Activated naive CD8-positive, alpha-beta T cell treated with anti-CD3 and anti-CD28 coated beads for 36 hours (primary cell): ENCODE measurements around the gene ARID1B. TPM values are rescaled to one million over a fixed set of nuclear protein-coding genes. Genes with fewer than 3 reads are reported as not detected.

Experiments
- DNase-seq: peaks from one replicate; pipeline ENCODE4 v3.0.0; 2021
- H3K27ac Mint-ChIP-seq: one replicate; pipeline ENCODE4 v1.8.0; 2022; ENCODE audit warnings: mild to moderate bottlenecking, moderate library complexity, mixed read lengths
- H3K27me3 Mint-ChIP-seq: one replicate; pipeline ENCODE4 v1.8.0; 2022; ENCODE audit warnings: mild to moderate bottlenecking, mixed read lengths
- H3K36me3 Mint-ChIP-seq: one replicate; pipeline ENCODE4 v1.8.0; 2021; ENCODE audit warnings: mild to moderate bottlenecking, mixed read lengths
- H3K4me1 Mint-ChIP-seq: one replicate; pipeline ENCODE4 v1.8.0; 2021; ENCODE audit warnings: mixed read lengths
- H3K4me3 Mint-ChIP-seq: one replicate; pipeline ENCODE4 v1.8.0; 2022; ENCODE audit warnings: mild to moderate bottlenecking, moderate library complexity, mixed read lengths
- H3K9me3 Mint-ChIP-seq: one replicate; pipeline ENCODE4 v1.8.0; 2022; ENCODE audit warnings: mixed read lengths
- total RNA-seq, 2 experiments: library from RNA; stranded (reverse); gene quantifications; one replicate each; pipeline ENCODE4 v1.2.3, GENCODE V29; 2021

ARID1B gene
- total RNA-seq, 2 experiments from 2014 or later, result 40.6 to 41.5 TPM

GRCh38 chr6:156994215-156995076 is 217.3 kb downstream of the ARID1B start:
- Mint-ChIP-seq H3K27ac (no peak overlapping the region), H3K36me3 (no peaks in the 10 kb centered on the region)

GRCh38 chr6:156995502-156995901 is 218.3 kb downstream of the ARID1B start:
- Mint-ChIP-seq H3K36me3 (no peaks in the 10 kb centered on the region), H3K27me3 (no peaks in the 10 kb centered on the region), H3K4me3 (no peak overlapping the region), H3K4me1 (peaks cover 25% of the 10 kb centered on the region), H3K9me3 (no peaks in the 10 kb centered on the region), H3K27ac (no peak overlapping the region)
- DNase-seq, result no peak

More at GRCh38 chr6:156994215-156995076, 217.3 kb downstream of the ARID1B start:
- no peak overlapping the region for H3K4me3 Mint-ChIP-seq
- H3K4me1 Mint-ChIP-seq, result peaks cover 25% of the 10 kb centered on the region
- H3K9me3 Mint-ChIP-seq, result no peaks in the 10 kb centered on the region
- no peaks in the 10 kb centered on the region for H3K27me3 Mint-ChIP-seq
- DNase-seq, result no peak

GRCh38 chr6:156996265-156996664 is 219.1 kb downstream of the ARID1B start:
- no peak for DNase-seq
- no peak overlapping the region for H3K27ac Mint-ChIP-seq
- H3K4me1 Mint-ChIP-seq, result peaks cover 25% of the 10 kb centered on the region
- H3K36me3 Mint-ChIP-seq, result no peaks in the 10 kb centered on the region
- H3K27me3 Mint-ChIP-seq, result no peaks in the 10 kb centered on the region
- H3K9me3 Mint-ChIP-seq, result no peaks in the 10 kb centered on the region
- no peak overlapping the region for H3K4me3 Mint-ChIP-seq

- Mint-ChIP-seq H3K27ac (no peak overlapping the region), H3K27me3 (no peaks in the 10 kb centered on the region), H3K9me3 (no peaks in the 10 kb centered on the region), H3K4me3 (no peak overlapping the region), H3K36me3 (peaks cover 6% of the 10 kb centered on the region), H3K4me1 (peaks cover 21% of the 10 kb centered on the region)
- DNase-seq, result no peak
Measured at GRCh38 chr6:156998794-156999330, 221.7 kb downstream of the ARID1B start.

- H3K27ac Mint-ChIP-seq, result no peak overlapping the region
- peaks cover 6% of the 10 kb centered on the region for H3K36me3 Mint-ChIP-seq
- H3K27me3 Mint-ChIP-seq, result no peaks in the 10 kb centered on the region
- H3K9me3 Mint-ChIP-seq, result no peaks in the 10 kb centered on the region
- H3K4me1 Mint-ChIP-seq, result peaks cover 18% of the 10 kb centered on the region
- H3K4me3 Mint-ChIP-seq, result no peak overlapping the region
- no peak for DNase-seq
Measured at GRCh38 chr6:156999762-157000161, 222.6 kb downstream of the ARID1B start.

GRCh38 chr6:157001716-157002115 is 224.5 kb downstream of the ARID1B start:
- H3K9me3 Mint-ChIP-seq, result no peaks in the 10 kb centered on the region
- no peak overlapping the region for H3K4me3 Mint-ChIP-seq
- H3K27me3 Mint-ChIP-seq, result no peaks in the 10 kb centered on the region
- H3K4me1 Mint-ChIP-seq, result peaks cover 26% of the 10 kb centered on the region
- H3K27ac Mint-ChIP-seq, result no peak overlapping the region
- no peak for DNase-seq
- H3K36me3 Mint-ChIP-seq, result peaks cover 6% of the 10 kb centered on the region

- Mint-ChIP-seq H3K9me3 (no peaks in the 10 kb centered on the region), H3K4me1 (peaks cover 26% of the 10 kb centered on the region), H3K27me3 (no peaks in the 10 kb centered on the region), H3K36me3 (peaks cover 6% of the 10 kb centered on the region), H3K27ac (no peak overlapping the region), H3K4me3 (no peak overlapping the region)
- no peak for DNase-seq
Measured at GRCh38 chr6:157002774-157003173, 225.6 kb downstream of the ARID1B start.

- H3K36me3 Mint-ChIP-seq, result peaks cover 6% of the 10 kb centered on the region
- H3K27ac Mint-ChIP-seq, result no peak overlapping the region
- H3K4me3 Mint-ChIP-seq, result no peak overlapping the region
- peaks cover 34% of the 10 kb centered on the region for H3K4me1 Mint-ChIP-seq
- no peaks in the 10 kb centered on the region for H3K9me3 Mint-ChIP-seq
- no peak for DNase-seq
- H3K27me3 Mint-ChIP-seq, result no peaks in the 10 kb centered on the region
Measured at GRCh38 chr6:157005940-157006339, 228.8 kb downstream of the ARID1B start.

- Mint-ChIP-seq H3K27me3 (no peaks in the 10 kb centered on the region), H3K27ac (no peak overlapping the region), H3K4me1 (peaks cover 36% of the 10 kb centered on the region), H3K36me3 (no peaks in the 10 kb centered on the region), H3K9me3 (peaks cover 4% of the 10 kb centered on the region), H3K4me3 (no peak overlapping the region)
- no peak for DNase-seq
Measured at GRCh38 chr6:157008568-157008967, 231.4 kb downstream of the ARID1B start.

- Mint-ChIP-seq H3K27me3 (no peaks in the 10 kb centered on the region), H3K9me3 (peaks cover 4% of the 10 kb centered on the region), H3K36me3 (no peaks in the 10 kb centered on the region), H3K4me3 (no peak overlapping the region), H3K27ac (no peak overlapping the region), H3K4me1 (peaks cover 27% of the 10 kb centered on the region)
- DNase-seq, result no peak
Measured at GRCh38 chr6:157012355-157012754, 235.2 kb downstream of the ARID1B start.

GRCh38 chr6:157013649-157014304 is 236.6 kb downstream of the ARID1B start:
- DNase-seq, result no peak
- H3K27me3 Mint-ChIP-seq, result no peaks in the 10 kb centered on the region
- H3K4me3 Mint-ChIP-seq, result no peak overlapping the region
- H3K9me3 Mint-ChIP-seq, result peaks cover 4% of the 10 kb centered on the region
- H3K27ac Mint-ChIP-seq, result no peak overlapping the region
- peaks cover 31% of the 10 kb centered on the region for H3K4me1 Mint-ChIP-seq
- H3K36me3 Mint-ChIP-seq, result peaks cover 3% of the 10 kb centered on the region

- Mint-ChIP-seq H3K27ac (no peak overlapping the region), H3K9me3 (peaks cover 4% of the 10 kb centered on the region), H3K27me3 (no peaks in the 10 kb centered on the region), H3K4me3 (no peak overlapping the region), H3K36me3 (peaks cover 3% of the 10 kb centered on the region), H3K4me1 (peaks cover 38% of the 10 kb centered on the region)
- DNase-seq, result no peak
Measured at GRCh38 chr6:157014871-157015270, 237.7 kb downstream of the ARID1B start.

- Mint-ChIP-seq H3K4me3 (no peak overlapping the region), H3K27ac (no peak overlapping the region), H3K4me1 (peaks cover 33% of the 10 kb centered on the region), H3K9me3 (no peaks in the 10 kb centered on the region), H3K27me3 (no peaks in the 10 kb centered on the region), H3K36me3 (peaks cover 3% of the 10 kb centered on the region)
- DNase-seq, result no peak
Measured at GRCh38 chr6:157017022-157017421, 239.8 kb downstream of the ARID1B start.

- no peaks in the 10 kb centered on the region for H3K27me3 Mint-ChIP-seq
- H3K4me1 Mint-ChIP-seq, result peaks cover 36% of the 10 kb centered on the region
- no peak overlapping the region for H3K4me3 Mint-ChIP-seq
Measured at GRCh38 chr6:157017861-157018260, 240.7 kb downstream of the ARID1B start.

GRCh38 chr6:157019115-157019641 is 242.0 kb downstream of the ARID1B start:
- Mint-ChIP-seq H3K4me3 (no peak overlapping the region), H3K27ac (peak overlapping the region; percentile 79), H3K4me1 (peaks cover 36% of the 10 kb centered on the region), H3K27me3 (no peaks in the 10 kb centered on the region), H3K36me3 (peaks cover 3% of the 10 kb centered on the region), H3K9me3 (no peaks in the 10 kb centered on the region)
- DNase-seq, result no peak

More at GRCh38 chr6:157017861-157018260, 240.7 kb downstream of the ARID1B start:
- no peak for DNase-seq
- Mint-ChIP-seq H3K27ac (peak overlapping the region; percentile 58), H3K9me3 (no peaks in the 10 kb centered on the region), H3K36me3 (peaks cover 3% of the 10 kb centered on the region)
